Measurements from ENCODE around the gene C20orf204.
A peak's percentile ranks its signal among the peaks of the same experiment; 100 is the strongest.

C20orf204 gene

DNA sequence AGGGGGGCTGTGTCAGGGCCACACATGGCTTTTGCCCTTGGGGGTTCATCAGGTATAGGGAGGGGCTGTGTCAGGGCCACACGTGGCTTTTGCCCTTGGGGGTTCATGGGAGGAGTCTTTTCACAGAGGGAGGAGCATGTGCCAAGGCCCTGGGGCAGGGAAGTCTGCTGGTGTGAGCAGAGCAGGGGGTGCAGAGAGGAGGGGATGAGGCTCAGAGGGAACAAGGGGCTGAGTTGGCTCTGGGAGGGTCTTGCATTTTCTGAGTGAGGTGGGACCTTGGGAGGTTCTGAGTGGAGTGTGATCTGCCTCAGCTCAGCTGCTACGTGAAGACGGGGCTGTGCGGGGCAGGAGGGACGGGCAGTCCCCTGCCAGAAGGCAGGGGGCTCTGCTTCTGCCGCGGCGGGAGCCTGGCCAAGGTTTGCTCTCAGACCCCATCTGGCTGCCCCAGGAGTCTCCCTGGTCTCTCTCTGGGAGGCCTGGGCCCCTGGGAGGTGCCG, 19.5 kb downstream of the C20orf204 start:
- DNase-seq: no peak

DNA sequence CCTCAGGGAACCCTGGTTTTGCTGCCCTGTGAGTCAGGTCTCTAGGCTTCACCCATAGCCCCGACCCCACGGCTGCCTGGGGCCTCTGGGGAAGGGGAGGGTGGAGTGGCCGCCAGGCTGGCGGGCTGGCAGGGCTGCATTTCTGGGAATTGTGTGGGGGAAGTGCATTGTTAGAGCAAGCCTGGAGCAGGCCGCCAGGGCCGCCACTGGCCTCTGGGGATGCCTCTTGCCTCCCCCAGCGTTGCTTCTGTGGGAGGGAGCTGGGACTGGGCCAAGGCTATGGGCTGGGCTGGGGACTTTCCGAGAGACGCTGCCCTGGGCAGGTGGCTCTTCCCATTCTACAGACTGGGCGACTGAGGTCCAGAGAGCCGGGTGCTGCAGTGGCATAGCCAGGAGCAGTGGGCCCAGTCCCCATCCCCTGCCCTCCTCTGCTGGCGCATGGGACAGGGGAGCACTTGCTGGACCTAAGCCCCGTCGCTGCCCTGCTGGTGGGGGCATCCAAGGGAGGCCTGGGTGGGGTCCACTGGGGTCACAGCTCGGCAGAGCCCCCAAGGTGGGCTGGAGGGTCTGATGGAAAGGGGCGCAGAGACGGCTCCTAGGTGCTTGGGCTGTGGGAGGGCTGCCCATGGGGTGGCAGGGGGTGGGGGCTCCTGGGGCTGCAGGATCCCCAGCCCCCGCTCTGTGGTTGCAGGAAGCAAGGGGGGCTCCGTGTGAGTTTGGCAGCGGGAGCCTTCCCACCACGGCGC, 20.1 kb downstream of the C20orf204 start:
- no peak for DNase-seq

DNA sequence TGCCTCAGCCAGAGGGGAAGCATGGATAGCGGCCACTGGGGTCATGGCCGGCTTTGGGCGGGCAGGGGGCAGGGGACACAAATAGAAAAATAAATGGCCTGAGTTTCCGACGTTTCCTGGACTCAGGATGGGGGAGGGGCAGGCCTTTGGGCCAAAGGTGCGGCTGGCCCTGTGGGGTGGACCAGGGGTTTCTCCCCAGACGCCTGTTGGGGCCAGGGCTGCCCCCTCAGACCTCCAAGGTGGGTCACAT, 20.6 kb downstream of the C20orf204 start:
- no peak for DNase-seq

DNA sequence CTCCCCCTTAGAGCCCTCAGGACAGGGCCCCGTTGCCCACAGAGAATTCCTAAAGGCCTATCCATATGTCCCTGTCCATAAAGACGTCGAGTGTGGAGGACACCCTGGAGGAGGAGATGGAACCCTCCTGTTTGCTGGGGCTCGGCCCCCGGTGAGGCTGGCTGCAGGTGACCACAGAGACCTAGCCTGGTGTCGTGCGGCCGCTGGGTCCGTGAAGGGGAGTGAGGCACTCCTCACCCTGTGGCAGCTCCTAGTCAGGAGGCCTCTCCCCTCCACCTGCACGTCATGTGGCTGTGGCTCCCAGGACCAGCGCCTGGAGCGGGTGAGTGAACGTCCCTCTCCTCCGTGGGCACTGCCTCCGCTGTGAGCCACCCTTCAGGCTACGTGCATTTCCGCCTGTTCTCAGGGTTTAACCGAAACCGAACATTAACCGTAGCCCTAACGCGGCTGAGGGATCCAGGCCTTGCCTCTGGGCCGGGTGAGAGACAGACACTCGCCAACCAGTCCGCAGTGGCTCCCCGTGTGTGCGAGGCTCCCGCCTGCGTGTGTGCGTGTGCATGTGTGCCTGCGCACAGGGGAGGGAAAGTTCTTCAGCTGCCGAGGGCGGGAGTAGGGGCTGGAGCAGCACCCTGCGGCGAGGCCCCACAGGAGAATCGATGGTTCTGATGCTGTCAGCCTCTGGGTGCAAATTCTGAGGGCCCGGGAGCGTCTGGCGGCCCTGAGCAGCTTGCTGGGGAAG, 21.1 kb downstream of the C20orf204 start:
- DNase-seq: no peak

DNA sequence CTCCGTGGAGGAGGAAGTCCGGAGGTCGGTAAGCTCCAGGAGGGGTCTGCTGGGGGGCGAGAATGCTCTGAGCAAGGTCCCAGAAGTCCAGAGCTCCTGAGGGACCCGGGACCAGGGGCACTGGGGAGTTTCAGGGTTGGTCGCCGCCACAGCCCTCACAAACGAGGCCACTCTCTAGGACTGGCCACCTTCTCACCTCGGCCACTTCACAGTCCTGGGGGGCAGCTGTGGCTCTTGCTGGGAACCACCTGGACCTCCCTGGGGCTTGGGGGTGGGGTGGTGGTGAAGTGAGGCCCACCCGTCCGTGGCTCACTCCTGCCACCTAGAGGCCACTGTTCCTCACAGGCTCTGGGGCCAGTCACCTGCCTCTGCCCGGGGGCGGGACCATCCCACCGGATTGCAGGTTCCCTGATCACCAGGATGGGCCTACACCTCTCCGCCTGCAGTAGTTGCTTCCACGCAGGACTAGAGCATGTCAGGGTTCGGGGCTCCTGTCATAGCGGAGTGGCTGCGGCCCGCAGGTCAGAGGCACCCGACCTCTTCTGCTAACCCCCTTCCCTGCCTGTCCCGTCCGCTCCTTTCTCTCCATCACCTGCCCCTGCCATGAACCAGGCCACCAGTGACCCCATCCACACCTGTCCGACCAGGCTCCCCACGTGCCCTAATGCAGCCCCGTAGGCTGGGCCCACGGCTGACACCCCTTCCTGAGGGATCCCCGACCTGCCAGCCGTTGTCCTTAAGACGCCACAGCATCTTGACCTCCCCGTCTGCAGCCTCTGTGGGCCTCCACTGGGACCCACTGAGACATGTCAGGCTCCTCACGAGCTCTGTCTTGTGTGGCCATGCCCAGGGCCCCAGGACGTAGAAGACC, 21.9 kb downstream of the C20orf204 start:
- peak in 38 of 56 donors; percentile 6 to 72 (median 23) for DNase-seq

DNA sequence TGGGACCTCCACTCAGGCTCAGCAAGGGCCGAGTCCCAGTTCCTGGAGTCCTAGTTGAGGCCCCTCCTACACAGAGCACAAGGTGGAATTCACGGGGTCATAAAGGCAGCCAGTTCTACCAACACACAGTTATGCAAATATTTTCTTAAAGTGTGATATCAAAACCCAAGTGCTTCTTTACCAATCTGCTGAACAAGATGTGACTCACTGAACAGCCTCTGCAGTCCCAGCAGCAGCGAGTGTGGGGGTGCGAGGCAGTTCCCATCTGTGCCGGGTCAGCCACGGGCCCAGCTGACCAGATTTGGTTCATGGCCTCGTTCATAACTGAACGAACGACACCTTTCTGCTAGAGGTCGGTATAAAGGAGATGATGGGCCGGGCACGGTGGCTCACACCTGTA, 22.6 kb downstream of the C20orf204 start:
- peak in 3 of 56 donors; percentile 15 to 30 (median 21) for DNase-seq

DNA sequence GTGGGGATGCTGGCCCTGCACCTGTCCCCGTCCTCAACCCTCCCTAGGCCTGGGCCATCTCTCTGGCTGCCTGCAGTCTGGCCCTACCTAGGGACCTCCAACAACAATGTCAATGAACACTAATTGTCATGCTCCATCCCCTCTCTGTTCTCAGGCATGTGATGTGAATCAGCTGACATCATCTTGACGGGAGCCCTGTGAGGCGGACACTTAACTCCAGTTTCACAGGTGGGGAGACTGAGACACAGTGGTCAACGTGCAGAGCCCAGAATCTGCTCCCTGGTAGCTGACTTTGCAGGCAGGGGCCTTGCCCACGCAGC, 26.3 kb downstream of the C20orf204 start:
- peak in 7 of 56 donors; percentile 19 to 57 (median 40) for DNase-seq

DNA sequence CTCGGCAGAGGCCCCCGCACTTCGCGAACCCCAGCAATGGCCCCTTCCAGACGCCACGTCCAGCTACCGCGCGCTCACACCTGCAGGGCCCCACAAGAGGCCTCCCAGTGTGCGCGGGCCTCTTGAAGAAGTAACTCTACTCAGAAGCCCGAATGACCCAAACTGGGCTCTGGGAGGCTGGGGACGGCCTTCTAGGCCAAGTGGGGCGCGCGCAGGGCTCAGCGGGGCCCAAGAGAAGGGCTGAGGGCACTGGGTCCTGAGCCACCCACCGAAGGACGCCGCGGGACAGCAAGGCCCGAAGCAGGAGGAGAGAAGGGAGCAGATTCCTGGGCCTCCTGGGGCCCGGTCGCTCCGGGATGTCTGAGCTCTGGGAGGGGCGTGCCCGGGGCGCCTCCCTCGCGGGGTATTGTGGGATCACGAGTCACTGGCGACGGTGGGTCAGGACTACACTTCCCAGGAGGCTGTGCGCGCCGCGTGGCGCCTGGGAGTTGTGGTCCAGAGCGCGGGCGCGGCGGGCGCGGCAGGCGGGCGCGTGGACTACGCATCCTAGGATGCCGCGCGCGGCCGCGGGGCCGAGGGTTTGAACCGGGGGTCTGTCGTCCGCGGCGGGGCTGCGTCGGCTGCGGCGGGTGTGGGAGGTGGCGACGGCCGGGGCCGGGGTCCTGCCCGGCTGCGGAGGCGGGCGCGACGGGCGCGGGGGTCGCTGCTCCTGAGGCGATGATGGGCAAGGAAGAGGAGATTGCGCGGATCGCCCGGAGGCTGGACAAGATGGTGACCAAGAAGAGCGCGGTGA, 26.8 kb downstream of the C20orf204 start, which contains the start of gene TCEA2:
Gene TCEA2, plus strand, starts transcription at position 603 of the 793 bp plus-strand sequence. Its CDS starts 115 bp downstream, at position 718.
- peak; percentile 74 to 99 (median 96) for DNase-seq

DNA sequence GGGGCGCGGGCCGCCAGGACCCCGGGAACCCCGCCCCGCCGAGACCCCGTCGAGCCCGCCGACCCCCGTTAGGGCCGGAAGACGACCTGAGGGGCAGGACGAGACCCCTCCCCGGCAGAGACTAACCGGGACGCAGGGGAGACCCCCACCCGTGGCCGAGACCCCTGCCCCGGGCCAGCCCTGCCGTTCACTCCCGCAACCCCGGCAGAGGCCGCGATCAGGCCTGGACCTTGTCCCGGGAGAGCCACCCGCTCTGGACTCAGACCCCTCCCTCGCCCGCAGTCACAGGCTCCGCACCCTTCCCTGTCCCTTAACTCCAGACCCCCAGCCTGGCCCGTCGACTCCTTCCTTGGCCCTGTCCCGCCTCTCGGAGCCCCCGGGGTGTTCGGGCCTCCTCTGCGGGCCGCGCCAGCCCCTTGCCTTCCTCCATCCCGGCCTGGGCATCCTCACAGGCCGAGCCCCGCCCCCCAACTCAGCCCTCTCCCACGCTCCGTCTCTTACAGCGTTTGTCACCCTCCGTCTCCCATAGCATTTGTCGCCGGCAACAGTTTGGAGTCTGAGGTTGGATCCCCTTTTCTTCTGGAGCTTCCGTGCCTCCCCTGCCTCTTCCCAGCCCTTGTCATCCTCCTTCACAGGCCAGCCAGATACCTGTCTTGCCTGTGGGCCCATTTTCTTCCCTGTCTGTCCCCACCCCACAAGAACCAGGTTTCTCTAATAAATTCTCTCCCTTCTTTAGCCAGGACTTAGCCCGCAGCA, 27.6 kb downstream of the C20orf204 start:
- peak in 28 of 56 donors; percentile 8 to 48 (median 30) for DNase-seq

DNA sequence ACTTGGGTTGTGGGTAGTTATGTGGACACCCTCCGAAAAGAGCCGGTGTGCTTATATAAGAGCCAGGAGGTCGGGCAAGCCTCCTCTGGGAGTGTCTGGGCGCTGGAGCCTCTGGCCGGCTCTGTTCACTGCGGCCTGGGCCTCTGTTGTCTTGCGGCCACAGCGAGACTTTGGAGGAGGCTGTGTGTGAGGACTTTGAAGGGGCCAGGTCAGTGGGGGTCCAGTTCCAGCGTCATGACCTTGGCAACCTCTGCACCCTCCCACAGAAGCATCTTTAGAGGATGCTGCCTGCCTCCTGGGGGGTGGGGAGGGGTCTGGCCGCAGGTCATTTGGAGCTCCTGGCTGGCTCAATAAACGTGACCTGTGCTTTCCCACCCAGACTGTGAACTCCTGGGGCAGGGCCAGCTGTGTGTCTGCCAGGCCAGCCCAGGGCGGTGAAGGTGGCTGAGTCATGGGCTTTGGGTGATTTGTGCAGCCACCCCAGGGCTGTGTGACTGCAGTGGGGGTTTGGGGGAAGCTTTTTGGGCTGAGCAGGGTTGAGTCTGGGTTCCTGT, 28.2 kb downstream of the C20orf204 start:
- DNase-seq: peak in 1 of 56 donors; percentile 24

DNA sequence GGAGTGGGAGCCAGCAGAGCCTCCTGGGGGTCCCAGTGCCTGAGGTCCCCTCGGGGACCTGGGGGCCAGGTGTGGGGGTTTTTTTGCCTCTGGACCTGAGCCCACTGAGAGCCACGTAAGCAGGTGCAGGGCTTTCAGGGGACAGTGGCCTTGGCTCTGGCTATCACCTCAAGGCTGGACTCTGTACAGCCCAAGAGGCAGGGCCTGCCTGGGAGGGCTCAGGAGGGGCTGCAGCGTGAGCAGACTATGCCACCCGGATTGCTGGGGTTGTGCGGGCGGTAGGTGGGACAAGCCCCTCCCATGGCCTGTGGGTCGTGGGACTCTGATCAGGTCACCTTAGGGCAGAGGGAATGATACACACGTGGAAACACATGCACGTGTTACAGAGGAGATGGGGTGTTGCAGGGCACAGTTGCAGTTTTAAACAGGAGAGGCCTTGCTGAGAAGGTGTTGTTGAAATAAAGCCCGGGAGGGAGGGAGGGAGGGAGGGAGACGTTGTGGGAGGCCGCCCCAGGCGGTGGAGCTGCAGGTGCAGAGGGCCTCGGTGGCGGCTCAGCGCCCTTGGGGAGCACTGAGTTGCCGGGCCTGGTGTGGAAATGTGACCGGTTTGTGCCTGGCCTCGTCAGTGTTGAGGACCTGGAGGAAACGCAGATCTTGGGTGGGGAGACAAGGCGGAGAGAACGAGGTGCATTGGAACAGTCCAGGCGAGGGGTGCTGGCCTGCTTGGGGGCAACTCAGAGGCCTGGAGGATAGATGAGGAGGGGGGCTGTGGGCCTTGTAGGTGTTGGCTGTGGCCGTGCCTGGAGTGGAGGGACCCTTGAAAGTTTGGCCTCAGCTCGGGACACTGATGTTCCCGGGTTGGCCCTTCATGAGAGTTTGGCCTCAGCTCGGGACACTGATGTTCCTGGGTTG, 29.3 kb downstream of the C20orf204 start:
- no peak for DNase-seq

DNA sequence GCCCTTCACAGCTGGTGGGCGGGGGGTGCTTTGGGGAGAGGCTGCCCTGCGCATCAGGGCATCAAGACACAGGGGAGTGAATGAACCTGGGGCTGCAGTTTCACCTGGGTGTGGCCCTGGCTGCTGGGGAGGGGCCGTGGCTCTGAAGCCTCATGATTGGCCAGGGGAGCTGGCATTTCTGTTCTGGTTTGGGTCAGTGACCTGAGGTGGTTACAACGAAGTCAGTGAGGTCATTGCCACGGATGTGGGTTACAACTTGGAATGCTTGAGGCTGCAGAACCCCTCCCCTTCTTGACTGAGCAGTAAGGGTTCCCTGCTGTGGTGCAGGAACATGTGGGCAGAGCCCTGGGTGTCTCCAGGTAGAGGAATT, 30.0 kb downstream of the C20orf204 start:
- no peak for DNase-seq

DNA sequence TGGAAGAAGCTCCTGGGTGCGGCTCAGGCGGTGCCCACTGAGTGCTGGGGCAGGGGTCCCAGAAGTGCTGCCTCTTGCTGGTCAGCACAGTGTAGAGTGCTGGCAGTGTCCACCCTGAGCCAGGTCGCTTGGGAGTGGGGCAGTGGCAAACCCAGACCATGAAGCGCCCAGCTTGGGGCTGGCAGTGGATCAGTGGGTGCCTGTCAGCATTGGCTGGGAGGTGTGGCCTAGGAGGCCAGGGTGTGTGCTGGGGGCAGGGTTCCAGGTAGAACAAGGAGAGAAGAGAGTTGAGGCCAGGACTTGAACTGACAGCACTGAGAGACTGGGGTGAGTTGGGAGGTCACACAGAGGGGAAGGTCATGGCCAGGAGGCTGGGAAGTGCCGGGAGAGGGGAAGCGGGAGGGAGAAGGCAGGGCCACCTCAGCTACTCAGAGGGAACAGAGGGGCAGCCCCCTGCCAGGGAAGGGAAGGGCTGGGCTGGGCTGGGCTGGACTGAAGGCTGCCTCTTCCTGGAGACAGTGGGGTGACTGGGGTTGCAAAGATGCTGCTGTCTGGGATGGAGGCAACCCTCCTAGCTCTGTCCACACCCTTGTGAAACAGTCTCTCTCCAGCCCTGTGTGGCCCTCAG, 31.1 kb downstream of the C20orf204 start:
- DNase-seq: no peak

DNA sequence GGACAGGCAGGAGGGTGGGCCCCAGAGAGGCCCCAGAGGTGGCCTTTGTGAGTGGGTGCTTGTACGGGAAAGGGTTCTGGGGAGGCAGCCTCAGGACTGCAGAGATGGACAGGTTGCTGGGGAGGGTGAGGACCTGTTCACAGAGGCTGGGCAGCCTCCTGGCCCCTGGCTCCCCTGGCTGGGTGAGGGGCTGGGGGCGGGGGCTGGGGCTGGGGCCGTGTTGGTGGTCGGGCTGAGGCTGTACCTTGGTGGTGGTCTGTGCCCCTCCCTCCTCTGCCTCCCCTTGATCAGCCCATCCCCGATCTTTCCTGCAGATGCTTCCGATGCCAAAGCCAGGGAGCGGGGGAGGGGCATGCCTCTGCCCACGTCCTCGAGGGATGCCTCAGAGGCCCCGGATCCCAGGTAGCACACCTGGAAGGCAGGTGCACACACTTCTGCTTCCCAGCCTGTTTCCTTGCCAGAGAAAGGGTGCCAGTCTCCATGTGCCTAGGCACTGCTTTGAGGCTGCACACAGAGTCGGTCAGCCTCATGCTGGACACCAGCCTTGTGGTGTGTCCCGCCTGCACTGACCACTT, 31.8 kb downstream of the C20orf204 start:
- no peak for DNase-seq

DNA sequence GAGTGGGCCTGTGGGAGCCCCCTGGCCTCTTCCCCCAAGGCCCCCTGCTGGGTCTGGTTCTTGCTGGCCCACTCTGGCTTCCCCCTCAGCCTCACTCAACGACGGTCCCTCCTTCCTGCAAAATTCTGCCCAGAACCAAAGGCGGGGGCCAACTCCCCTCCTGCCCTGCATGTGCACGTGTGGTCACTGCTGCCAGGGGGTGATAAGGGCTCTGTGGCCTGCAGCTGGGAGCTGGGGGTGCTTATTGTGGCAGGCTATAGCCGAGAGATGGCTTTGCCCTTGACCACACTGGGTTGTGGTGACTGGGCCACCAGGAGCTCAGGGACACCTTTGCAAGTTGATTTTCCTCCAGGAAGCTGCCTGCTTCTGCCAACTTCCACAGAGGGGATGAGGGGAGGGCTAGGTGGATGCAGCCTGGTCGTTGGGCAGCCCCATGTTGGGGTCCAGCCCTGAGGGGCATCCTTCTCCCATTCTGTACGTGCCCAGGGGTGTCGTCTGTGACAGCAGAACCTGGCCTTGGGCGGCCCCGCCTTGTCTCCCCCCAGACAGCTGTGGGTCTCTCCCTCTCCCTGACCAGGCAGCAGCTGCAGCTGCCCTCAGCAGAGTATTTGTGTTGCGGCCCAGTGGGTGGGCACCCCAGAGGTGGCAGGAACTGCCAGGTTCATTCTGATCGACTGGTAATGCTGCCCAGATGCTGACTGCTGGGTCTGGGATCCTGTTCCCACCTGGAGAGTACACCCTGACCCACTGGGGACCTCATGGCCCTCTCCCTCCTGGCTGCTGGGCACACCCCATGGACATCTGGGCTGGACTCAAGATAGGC, 32.6 kb downstream of the C20orf204 start:
- no peak for DNase-seq

DNA sequence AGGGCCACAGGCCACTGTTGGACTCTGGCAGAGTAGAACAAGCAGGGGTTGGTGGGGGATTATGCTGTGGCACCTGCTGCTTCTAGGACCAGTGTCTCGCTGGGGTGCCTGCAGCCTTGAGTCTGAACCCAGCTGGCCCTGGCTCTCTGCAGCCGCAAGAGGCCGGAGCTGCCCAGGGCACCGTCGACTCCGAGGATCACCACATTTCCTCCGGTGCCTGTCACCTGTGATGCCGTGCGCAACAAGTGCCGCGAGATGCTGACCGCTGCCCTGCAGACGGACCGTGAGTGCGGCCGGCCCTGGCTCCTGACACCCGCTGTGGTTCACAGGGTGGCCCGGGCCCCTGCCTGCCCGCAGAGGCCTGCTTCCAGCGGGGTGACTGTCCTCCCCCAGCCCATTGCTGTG, 33.2 kb downstream of the C20orf204 start:
- no peak for DNase-seq

DNA sequence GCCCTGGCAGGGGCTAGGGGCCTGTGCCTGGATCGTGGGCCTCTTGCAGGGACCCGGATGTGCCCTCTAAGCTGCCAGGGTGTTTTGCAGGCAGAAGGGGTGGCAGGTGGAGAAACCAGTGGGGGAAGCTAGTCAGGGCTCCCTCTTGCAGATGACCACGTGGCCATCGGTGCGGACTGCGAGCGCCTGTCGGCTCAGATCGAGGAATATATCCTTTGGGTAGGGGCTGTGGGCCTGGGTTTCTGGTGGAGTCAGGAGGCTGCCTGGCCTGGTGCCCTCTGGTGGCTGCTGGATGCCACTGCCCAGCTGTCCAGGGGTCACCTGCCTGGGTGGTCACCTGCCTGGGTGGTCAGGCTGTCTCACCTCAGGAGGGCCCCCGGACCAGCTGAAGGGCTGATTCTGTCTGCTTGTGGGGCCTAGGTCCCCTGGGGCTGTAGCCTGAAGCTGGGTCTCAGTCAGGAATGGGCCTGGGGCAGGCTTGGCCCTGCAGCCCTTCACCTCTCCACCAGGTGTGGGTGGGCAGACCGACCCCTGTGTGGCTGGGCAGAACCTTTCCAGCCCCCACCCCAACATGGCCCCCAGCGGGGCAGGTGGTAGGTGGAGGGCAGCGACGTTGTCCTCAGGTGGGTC, 33.7 kb downstream of the C20orf204 start:
- DNase-seq: peak in 3 of 56 donors; percentile 11 to 20 (median 20)

All from nucleus accumbens (tissue), 56 donors.